Measurements from ENCODE around the gene PRKN. TPM values are rescaled to one million over a fixed set of nuclear protein-coding genes. Genes with fewer than 3 reads are reported as not detected.

PRKN gene
- total and polyA plus RNA-seq, 2 donors: 3.5 to 6.5 TPM

DNA sequence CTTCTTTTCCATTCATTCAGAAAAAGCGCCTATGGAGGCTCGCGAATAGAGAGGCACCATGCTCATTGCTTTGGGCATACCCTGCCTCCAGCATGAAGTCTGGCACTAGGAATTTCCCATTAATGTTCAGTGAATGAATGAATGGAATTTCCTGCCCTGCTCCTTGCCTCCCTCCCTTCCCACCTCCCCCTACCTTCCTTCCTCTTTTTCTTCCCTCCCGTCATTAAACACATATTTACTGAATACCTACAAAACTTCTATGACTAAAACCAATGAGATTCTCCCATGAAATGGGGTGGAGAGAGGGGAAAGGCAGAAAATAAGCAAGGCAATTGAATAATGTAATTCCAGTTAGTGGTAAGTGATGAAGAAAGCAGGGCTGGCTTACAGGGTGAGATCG is 1239.9 kb downstream of the PRKN start:
- H3K4me3 ChIP-seq (ENCODE audit: low read depth, low read length): no peak overlapping the region
- no peaks in the 10 kb centered on the region for H3K4me1 ChIP-seq (ENCODE audit: insufficient read depth)
- DNase-seq (ENCODE audit: extremely low spot score): no peak
- no peak overlapping the region for H3K27ac ChIP-seq (ENCODE audit: low read depth)
- no peaks in the 10 kb centered on the region for H3K36me3 ChIP-seq (ENCODE audit: insufficient read depth)
- 88% methylated on average over 5 of the region's 5 CpGs for WGBS

DNA sequence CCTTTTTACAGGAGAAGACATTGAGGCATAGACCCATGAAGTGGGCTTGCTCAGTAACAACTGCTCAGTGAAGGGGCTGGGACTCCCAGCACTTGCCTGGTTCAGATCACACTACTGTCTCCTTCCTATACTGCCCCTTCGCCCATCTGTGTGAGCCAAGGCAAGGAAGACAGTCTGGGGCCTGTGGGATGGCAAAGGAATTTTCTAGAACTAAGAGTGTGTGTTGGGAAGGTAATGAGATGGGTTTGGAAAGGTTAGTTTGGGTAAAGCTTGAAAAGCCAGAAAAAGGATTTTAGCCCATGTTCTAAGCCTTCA is 1240.4 kb downstream of the PRKN start:
- no peak for DNase-seq (ENCODE audit: extremely low spot score)
- WGBS: 98% methylated on average over 1 of the region's 1 CpG
- H3K4me1 ChIP-seq (ENCODE audit: insufficient read depth): no peaks in the 10 kb centered on the region
- no peak overlapping the region for H3K27ac ChIP-seq (ENCODE audit: low read depth)
- no peak overlapping the region for H3K4me3 ChIP-seq (ENCODE audit: low read depth, low read length)
- H3K36me3 ChIP-seq (ENCODE audit: insufficient read depth): no peaks in the 10 kb centered on the region

DNA sequence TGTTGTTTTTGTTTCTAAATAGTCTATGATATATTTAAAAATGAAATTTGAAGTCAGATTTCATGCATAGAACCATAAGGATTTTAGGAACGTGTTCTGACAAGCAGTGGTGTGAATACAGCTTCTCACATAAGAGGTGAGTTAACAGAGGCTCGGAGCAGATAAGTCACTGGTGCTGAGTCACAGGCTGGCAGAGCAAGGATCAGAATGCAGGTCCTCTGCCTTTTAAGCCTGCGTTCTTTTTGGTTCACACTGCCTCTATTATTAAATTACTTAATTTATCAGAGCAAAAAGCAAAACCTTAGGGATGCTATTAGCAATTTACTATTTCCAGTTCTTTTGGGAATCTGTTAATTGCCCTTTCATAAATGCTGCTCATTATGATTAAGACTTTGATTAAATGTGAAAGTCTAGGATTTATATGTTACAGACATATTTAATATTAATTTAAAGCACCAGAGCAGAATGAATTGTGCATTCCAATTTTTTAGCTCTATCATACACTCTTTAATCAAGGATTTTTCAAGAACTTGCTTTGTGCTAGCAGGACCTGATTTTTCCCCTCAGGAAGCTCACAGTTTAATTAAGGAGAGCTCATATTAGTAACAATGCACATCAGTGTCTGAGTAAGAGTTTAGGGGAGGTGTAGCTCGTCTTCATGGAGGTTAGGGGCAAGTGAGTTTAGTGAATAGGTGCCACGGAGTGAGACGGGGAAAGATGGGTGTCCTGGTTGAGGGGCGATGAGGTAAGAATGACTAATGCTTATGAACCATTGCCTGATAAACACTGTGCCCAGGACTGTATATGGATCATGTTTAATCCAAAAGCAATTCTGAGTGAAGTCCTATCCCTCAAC is 1241.0 kb downstream of the PRKN start:
- 66% methylated on average over 7 of the region's 7 CpGs for WGBS
- Histone ChIP-seq H3K36me3 (ENCODE audit: insufficient read depth) (no peaks in the 10 kb centered on the region), H3K27ac (ENCODE audit: low read depth) (no peak overlapping the region), H3K4me1 (ENCODE audit: insufficient read depth) (no peaks in the 10 kb centered on the region), H3K4me3 (ENCODE audit: low read depth, low read length) (no peak overlapping the region)
- DNase-seq (ENCODE audit: extremely low spot score): no peak

DNA sequence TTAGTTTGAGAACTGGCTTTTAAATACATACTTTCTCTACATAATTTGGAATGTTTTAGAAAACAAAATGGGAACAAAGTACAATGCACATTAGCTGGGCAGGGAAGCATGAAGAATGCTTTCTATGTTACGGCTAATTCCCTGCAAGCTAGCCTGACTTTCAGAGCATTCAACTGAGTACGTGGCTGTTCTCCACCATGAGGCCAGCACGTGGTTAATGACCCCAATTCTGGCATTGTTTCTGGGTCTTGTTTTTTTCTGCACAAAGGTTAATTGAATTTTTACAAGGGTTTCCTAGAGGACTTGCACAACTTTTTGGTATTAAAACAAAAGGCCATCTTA is 1245.1 kb downstream of the PRKN start:
- no peak for DNase-seq (ENCODE audit: extremely low spot score)

DNA sequence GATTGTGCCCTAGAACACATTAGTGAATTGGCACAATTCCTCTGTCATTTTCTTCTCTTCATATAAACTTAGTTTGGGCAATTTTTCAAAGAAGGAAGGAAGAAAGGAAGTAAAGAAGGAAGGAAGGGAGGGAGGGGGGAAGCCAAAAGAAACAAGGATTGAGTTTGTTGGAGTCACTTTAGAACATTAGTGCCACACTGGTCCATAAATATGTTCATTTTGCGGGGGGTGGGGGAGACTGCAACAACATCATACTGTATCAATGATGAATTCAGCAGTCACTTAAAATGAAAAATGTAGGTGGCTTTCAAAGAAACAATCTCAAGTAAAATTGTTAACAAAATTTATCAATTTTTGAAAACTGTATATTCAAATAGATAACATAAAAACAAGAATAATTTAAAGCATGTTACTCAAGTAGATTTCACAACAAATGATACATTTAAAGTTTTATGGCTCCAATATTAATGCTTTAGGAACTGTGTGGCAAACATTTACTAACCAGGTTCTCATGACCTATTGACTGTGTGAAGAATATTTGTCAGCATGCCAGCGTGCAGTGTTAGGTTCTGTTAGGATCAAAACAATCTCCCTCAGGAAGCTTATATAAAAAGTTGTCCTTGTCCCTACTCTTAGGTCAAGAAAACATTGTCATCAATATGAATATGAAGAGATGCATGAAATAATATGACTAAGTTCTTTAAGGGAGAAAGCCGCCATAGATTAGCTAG is 1245.6 kb downstream of the PRKN start:
- Histone ChIP-seq H3K27ac (ENCODE audit: low read depth) (no peak overlapping the region), H3K36me3 (ENCODE audit: insufficient read depth) (no peaks in the 10 kb centered on the region), H3K4me1 (ENCODE audit: insufficient read depth) (no peaks in the 10 kb centered on the region), H3K4me3 (ENCODE audit: low read depth, low read length) (no peak overlapping the region)
- WGBS: 74% methylated on average over 3 of the region's 3 CpGs
- no peak for DNase-seq (ENCODE audit: extremely low spot score)

More for the DNA sequence above, 1245.1 kb downstream of the PRKN start:
- Histone ChIP-seq H3K27ac (ENCODE audit: low read depth) (no peak overlapping the region), H3K4me3 (ENCODE audit: low read depth, low read length) (no peak overlapping the region), H3K4me1 (ENCODE audit: insufficient read depth) (no peaks in the 10 kb centered on the region), H3K36me3 (ENCODE audit: insufficient read depth) (no peaks in the 10 kb centered on the region)
- 55% methylated on average over 3 of the region's 3 CpGs for WGBS

DNA sequence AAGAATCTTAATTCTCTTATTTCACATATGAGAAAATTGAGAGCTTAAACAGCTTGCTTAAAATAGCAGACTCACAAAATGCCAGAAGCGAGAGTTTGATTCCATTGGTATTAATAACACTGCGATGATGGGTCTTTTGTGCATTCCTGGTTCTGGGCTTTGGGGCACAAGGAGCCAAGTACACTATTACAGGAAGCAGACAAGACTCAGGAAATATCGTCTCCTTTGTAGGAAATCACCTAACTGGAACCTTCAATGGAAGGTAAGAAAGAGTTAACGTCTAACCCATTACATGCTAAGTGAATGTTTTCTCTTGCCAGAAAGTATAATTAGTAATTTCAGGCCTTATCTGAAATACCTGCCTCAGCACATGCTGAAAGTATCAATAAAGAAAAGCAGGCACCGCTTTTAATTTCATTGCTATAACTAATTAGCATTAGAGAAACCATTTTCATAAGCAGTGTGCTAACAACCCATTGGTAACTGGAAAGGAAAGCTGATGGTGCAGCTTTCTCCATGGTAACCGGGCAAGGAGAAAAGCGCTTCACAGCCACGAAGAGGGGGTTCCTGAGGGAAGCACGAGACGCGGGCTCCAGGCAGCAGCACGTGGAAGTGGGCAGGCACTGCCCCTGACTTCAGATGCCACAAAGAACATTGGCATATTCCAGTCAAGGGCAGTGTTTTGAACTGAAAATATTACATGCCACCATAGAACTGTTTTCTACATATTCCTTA is 1247.0 kb downstream of the PRKN start:
- DNase-seq (ENCODE audit: extremely low spot score): no peak
- H3K4me1 ChIP-seq (ENCODE audit: insufficient read depth): no peaks in the 10 kb centered on the region
- 84% methylated on average over 12 of the region's 12 CpGs for WGBS
- H3K4me3 ChIP-seq (ENCODE audit: low read depth, low read length): no peak overlapping the region
- H3K27ac ChIP-seq (ENCODE audit: low read depth): no peak overlapping the region
- no peaks in the 10 kb centered on the region for H3K36me3 ChIP-seq (ENCODE audit: insufficient read depth)

DNA sequence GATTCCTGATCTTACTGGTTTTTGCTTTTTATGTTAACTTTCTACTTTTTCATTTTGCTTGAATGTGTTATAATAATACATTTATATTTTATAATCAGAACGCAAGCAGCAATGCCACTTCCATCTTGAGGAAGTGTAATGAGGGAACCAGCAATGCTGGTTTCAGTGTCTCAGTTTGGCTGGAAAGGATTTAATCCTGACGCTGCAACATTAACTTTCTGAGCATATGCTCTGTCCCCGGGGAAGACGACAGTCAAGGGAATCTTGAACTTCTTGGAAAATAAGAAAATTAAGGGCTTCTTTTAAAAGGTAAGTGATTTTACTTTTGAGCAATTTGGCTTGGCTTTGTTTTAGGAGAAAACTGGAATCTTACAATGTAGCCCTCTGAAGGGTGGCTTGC is 1248.2 kb downstream of the PRKN start:
- no peak for DNase-seq (ENCODE audit: extremely low spot score)

DNA sequence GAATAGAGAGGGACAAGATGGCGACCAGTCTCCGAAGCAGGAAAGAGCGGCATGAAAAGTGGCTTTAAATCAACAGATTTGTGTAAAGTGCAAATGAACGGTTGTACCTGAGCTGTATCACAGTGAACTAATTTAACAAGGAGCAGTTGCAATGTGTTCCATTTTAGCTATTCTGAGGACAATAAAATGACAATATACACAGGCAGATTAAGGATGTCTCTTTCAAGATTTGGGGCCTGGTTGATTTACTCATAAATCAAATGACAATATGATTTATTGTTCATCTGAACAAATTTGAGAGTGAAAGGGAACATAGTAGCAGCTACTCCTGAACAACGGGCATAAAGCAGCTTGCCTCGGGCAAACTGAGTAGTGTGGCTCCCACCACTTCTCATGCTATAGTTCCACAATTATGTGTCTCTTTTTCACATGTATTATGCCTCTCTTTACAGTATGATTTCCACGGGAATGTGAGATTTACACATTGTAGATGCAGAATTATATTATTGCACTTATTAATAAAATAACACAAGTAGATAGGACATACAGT is 1249.6 kb downstream of the PRKN start:
- no peaks in the 10 kb centered on the region for H3K4me1 ChIP-seq (ENCODE audit: insufficient read depth)
- 72% methylated on average over 7 of the region's 7 CpGs for WGBS
- H3K4me3 ChIP-seq (ENCODE audit: low read depth, low read length): no peak overlapping the region
- no peak for DNase-seq (ENCODE audit: extremely low spot score)
- no peaks in the 10 kb centered on the region for H3K36me3 ChIP-seq (ENCODE audit: insufficient read depth)
- H3K27ac ChIP-seq (ENCODE audit: low read depth): no peak overlapping the region

More for the DNA sequence above, 1248.2 kb downstream of the PRKN start:
- H3K4me1 ChIP-seq (ENCODE audit: insufficient read depth): no peaks in the 10 kb centered on the region
- no peak overlapping the region for H3K4me3 ChIP-seq (ENCODE audit: low read depth, low read length)
- no peak overlapping the region for H3K27ac ChIP-seq (ENCODE audit: low read depth)
- whole genome bisulfite sequencing: 91% methylated on average over 4 of the region's 4 CpGs
- H3K36me3 ChIP-seq (ENCODE audit: insufficient read depth): no peaks in the 10 kb centered on the region

DNA sequence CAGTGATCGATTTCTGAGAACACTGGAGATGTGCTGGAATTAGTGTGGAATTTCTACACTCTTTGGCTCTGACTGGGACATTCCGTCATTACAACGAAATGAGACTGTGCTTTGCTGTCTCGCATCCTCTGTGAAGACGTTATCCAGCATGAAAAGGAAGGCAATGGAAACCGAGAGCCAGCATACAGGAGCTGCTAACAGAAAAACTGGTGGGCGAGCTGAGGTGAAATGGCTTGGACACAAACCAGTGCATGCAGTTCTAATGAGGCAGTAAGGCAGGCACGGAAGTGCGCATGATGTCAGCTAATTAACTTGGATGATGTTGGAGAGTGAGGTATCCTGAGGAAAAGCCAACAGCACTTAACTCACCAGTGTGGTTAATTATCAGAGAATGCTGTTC is 1250.9 kb downstream of the PRKN start:
- Histone ChIP-seq H3K27ac (ENCODE audit: low read depth) (no peak overlapping the region), H3K4me1 (ENCODE audit: insufficient read depth) (no peaks in the 10 kb centered on the region), H3K36me3 (ENCODE audit: insufficient read depth) (no peaks in the 10 kb centered on the region), H3K4me3 (ENCODE audit: low read depth, low read length) (no peak overlapping the region)
- no peak for DNase-seq (ENCODE audit: extremely low spot score)
- WGBS: 63% methylated on average over 9 of the region's 9 CpGs

DNA sequence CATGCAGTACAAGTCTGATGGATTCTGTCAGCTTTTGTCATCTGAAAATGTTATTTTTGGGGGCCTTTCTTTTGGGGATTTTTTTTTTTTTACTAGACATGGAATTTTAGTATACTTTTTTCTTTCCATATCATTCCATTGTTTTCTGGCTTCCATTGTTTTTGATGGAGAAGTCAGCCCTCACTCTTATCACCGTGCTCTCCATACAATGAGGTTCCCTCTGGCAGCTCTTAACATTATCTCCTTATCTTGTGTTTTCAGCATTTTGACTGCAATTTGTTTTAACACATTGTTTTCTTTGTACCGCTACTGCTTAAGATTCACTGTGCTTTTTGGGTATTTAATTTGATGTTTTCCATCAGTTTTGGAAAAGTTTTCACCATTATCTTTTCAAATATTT is 1262.2 kb downstream of the PRKN start:
- no peaks in the 10 kb centered on the region for H3K4me1 ChIP-seq (ENCODE audit: insufficient read depth)
- H3K27ac ChIP-seq (ENCODE audit: low read depth): no peak overlapping the region
- WGBS: 78% methylated on average over 2 of the region's 2 CpGs
- no peak for DNase-seq (ENCODE audit: extremely low spot score)
- H3K36me3 ChIP-seq (ENCODE audit: insufficient read depth): no peaks in the 10 kb centered on the region
- H3K4me3 ChIP-seq (ENCODE audit: low read depth, low read length): no peak overlapping the region

DNA sequence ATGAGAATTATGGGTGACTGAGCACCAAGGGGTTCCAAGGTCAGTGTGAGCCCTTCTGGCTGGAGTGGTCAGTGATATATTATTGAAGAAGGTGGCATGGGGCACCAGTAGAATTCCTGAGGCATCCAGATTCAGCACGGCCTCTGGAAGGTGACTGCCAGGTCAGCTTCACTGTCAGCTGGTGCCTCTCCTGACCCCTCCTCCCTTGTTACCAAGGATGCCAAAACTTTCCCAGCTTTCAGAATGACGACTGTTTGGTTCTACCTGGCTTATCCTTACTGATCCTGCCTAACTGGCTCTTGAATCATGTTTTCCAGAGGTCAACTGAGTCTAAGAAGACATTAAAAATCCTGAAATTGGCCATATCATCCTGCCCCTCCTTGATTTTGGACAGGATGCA is 1264.5 kb downstream of the PRKN start:
- no peak overlapping the region for H3K4me3 ChIP-seq (ENCODE audit: low read depth, low read length)
- WGBS: 76% methylated on average over 2 of the region's 2 CpGs
- no peak overlapping the region for H3K27ac ChIP-seq (ENCODE audit: low read depth)
- no peak for DNase-seq (ENCODE audit: extremely low spot score)
- no peaks in the 10 kb centered on the region for H3K36me3 ChIP-seq (ENCODE audit: insufficient read depth)
- no peaks in the 10 kb centered on the region for H3K4me1 ChIP-seq (ENCODE audit: insufficient read depth)

DNA sequence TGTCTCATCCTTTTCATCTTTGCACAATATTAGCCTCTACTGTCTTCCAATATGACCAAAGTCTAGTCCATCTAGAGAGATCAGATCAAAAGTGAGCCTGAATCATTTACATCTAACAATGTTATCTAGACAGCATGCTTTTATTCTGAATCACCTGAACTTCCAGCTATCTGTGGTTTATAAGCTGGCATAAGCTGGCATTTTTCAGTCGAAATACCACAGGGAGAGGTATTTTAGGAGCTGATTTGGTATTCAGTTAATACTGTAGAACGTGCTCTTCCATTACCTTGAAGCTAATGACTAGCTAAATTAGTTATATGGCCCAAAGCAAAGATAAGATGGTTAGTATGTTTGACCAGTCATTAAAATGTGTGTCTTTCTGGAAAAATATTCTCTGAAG is 1265.4 kb downstream of the PRKN start:
- DNase-seq (ENCODE audit: extremely low spot score): no peak
- Histone ChIP-seq H3K36me3 (ENCODE audit: insufficient read depth) (no peaks in the 10 kb centered on the region), H3K4me1 (ENCODE audit: insufficient read depth) (no peaks in the 10 kb centered on the region), H3K27ac (ENCODE audit: low read depth) (no peak overlapping the region), H3K4me3 (ENCODE audit: low read depth, low read length) (no peak overlapping the region)
- WGBS: 75% methylated on average over 2 of the region's 2 CpGs

DNA sequence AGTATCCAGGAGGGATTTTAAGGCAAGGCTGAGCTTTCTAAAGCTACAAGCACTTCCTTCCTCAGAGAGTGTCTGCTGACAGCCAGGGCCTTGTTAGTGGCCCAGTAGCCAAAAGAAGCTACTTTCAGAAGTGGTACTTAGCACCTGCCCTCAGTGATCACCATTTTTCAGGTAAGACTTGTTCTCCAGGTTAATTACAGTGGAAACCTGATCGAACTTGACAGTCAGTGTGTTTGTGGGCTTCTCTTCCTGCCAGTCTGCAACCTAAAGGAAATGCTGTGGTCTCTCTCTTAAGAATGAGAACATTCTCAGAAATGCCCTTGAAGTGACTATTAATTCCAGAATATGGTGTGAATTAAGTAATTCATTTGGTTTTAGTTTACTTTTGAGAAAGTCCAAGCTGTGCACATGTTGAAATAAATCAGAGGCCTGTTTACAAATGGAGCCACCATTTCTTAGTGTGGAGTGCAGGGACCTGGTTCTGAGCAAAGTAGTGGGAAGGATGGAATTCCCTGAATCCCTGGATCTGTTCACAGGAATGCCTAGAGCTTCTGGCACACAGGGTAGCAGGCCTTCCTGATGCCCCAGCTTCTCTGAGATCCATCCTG is 1268.5 kb downstream of the PRKN start:
- no peak for DNase-seq (ENCODE audit: extremely low spot score)
- H3K27ac ChIP-seq (ENCODE audit: low read depth): no peak overlapping the region
- H3K36me3 ChIP-seq (ENCODE audit: insufficient read depth): no peaks in the 10 kb centered on the region
- WGBS: 38% methylated on average over 1 of the region's 1 CpG
- no peak overlapping the region for H3K4me3 ChIP-seq (ENCODE audit: low read depth, low read length)
- no peaks in the 10 kb centered on the region for H3K4me1 ChIP-seq (ENCODE audit: insufficient read depth)
